H1 (cell line): ENCODE measurements around the gene ATP2A3. TPM values are rescaled to one million over a fixed set of nuclear protein-coding genes. Genes with fewer than 3 reads are reported as not detected.

Experiments used
- CTCF ChIA-PET: fragments of 300-600 bp; sonication (Branson Sonifier 250); formaldehyde crosslinking; loops from one replicate; lab custom pipeline; 2021; ENCODE audit not compliant: partially characterized antibody; lab: Charles Lee
- POLR2A ChIA-PET: fragments of 300-600 bp; sonication (Branson Sonifier 250); formaldehyde crosslinking; loops from one replicate; lab custom pipeline; 2021; ENCODE audit warnings: inconsistent platforms; ENCODE audit not compliant: partially characterized antibody; lab: Charles Lee
- DNase-seq, 2 experiments: peaks; one replicate each; pipeline versions ENCODE4 v3.0.0 to v3.0.0-alpha.2; 2010 to 2022; ENCODE audit warnings: low spot score in 2 of 2, low read depth in 1 of 2, mixed read lengths in 1 of 2
- FAIRE-seq: peaks from 2 replicates; lab custom pipeline; 2011; peaks lifted over from hg19 to GRCh38; lab: Jason Lieb, UNC
- H2AFZ ChIP-seq: 2 replicates; pipeline ENCODE4 v1.8.1; 2012; ENCODE audit warnings: low read length, inconsistent platforms
- H2AK5ac ChIP-seq: 2 replicates; pipeline ENCODE4 v1.6.1; 2013; ENCODE audit warnings: low read depth, low read length
- H2BK120ac ChIP-seq: replicated peaks from 2 replicates; pipeline ENCODE3; 2013; ENCODE audit warnings: low read depth, low read length, inconsistent platforms
- H2BK12ac ChIP-seq: 2 replicates; pipeline ENCODE4 v1.6.1; 2013; ENCODE audit warnings: low read depth, low read length
- H2BK15ac ChIP-seq: 2 replicates; pipeline ENCODE4 v1.6.1; 2013; ENCODE audit warnings: low read length
- H2BK20ac ChIP-seq: 2 replicates; pipeline ENCODE4 v1.6.1; 2013; ENCODE audit warnings: low read length
- H2BK5ac ChIP-seq: 2 replicates; pipeline ENCODE4 v1.6.1; 2013; ENCODE audit warnings: low read depth, low read length
- H3K14ac ChIP-seq: 2 replicates; pipeline ENCODE4 v1.6.1; 2013; ENCODE audit warnings: inconsistent platforms; ENCODE audit not compliant: insufficient read length
- H3K18ac ChIP-seq: 2 replicates; pipeline ENCODE4 v1.6.1; 2013; ENCODE audit warnings: low read length; ENCODE audit errors: extremely low read depth
- H3K23ac ChIP-seq: 2 replicates; pipeline ENCODE4 v1.6.1; 2013; ENCODE audit warnings: inconsistent platforms; ENCODE audit not compliant: insufficient read length
- H3K23me2 ChIP-seq: 2 replicates; pipeline ENCODE4 v1.6.1; 2013; ENCODE audit warnings: low read depth, low read length
- H3K27ac ChIP-seq: 2 replicates; pipeline ENCODE4 v1.6.1; 2011; ENCODE audit warnings: low read depth, low read length, inconsistent platforms
- H3K27me3 ChIP-seq, 4 experiments: replicated peaks in 1 of 4; 1 replicate in 1 of 4; 2 replicates in 3 of 4; pipeline versions ENCODE4 v1.6.1 to v1.8.1; 2011 to 2013; ENCODE audit warnings: low read length in 3 of 4, mild to moderate bottlenecking in 3 of 4, inconsistent platforms in 2 of 4, mixed read lengths in 2 of 4, moderate library complexity in 1 of 4; ENCODE audit not compliant: control insufficient read depth in 3 of 4, insufficient read depth in 3 of 4; ENCODE audit errors: extremely low read depth in 1 of 4
- H3K36me3 ChIP-seq, 4 experiments: 2 replicates each; pipeline versions ENCODE4 v1.6.1 to v1.8.1; 2011 to 2013; ENCODE audit warnings: mild to moderate bottlenecking in 4 of 4, low read length in 3 of 4, moderate library complexity in 2 of 4, control low read depth in 1 of 4, inconsistent platforms in 1 of 4; ENCODE audit not compliant: insufficient read depth in 4 of 4, control insufficient read depth in 2 of 4
- H3K4ac ChIP-seq: replicated peaks from 2 replicates; pipeline ENCODE3; 2013; ENCODE audit warnings: low read length, low read depth, mixed read lengths, inconsistent platforms; ENCODE audit not compliant: insufficient read length
- H3K4me1 ChIP-seq, 4 experiments: replicated peaks in 1 of 4; 1 replicate in 1 of 4; 2 replicates in 3 of 4; pipeline versions ENCODE4 v1.6.1 to v1.8.1; 2011 to 2013; ENCODE audit warnings: low read length in 3 of 4, inconsistent platforms in 2 of 4, mixed read lengths in 1 of 4; ENCODE audit not compliant: insufficient read depth in 4 of 4, control insufficient read depth in 3 of 4
- H3K4me2 ChIP-seq, 2 experiments: 2 replicates each; pipeline versions ENCODE4 v1.6.1 to v1.8.1; 2011 to 2013; ENCODE audit warnings: low read depth in 2 of 2, low read length in 2 of 2, control low read depth in 1 of 2, inconsistent platforms in 1 of 2, mild to moderate bottlenecking in 1 of 2; ENCODE audit not compliant: insufficient read depth in 1 of 2
- H3K4me3 ChIP-seq, 4 experiments: fragments of 200-600, 300-600 bp in 1 of 4; sonication (generic), shearing (Covaris generic), sonication (Bioruptor Twin) in 1 of 4; 2 replicates each; pipeline versions ENCODE4 v1.5.1 to v1.8.1; 2011 to 2016; ENCODE audit warnings: low read length in 4 of 4, low read depth in 3 of 4, control low read depth in 2 of 4, inconsistent platforms in 2 of 4, mild to moderate bottlenecking in 2 of 4, mixed read lengths in 1 of 4, moderate library complexity in 1 of 4; ENCODE audit not compliant: insufficient read depth in 2 of 4; ENCODE audit errors: extremely low read depth in 1 of 4
- H3K56ac ChIP-seq: replicated peaks from 2 replicates; pipeline ENCODE3; 2013; ENCODE audit warnings: low read depth, mild to moderate bottlenecking, mixed read lengths, low read length, inconsistent platforms; ENCODE audit not compliant: insufficient read length
- H3K79me1 ChIP-seq: 2 replicates; pipeline ENCODE4 v1.6.1; 2013; ENCODE audit warnings: low read depth, low read length, control low read depth
- H3K79me2 ChIP-seq, 2 experiments: 2 replicates each; pipeline versions ENCODE4 v1.6.1 to v1.8.1; 2012 to 2013; ENCODE audit warnings: low read length in 2 of 2, mild to moderate bottlenecking in 2 of 2, inconsistent platforms in 1 of 2; ENCODE audit not compliant: insufficient read depth in 2 of 2, control insufficient read depth in 1 of 2
- H3K9ac ChIP-seq, 4 experiments: replicated peaks in 1 of 4; 1 replicate in 1 of 4; 2 replicates in 3 of 4; pipeline versions ENCODE4 v1.6.1 to v1.8.1; 2011 to 2013; ENCODE audit warnings: low read depth in 3 of 4, low read length in 3 of 4, control low read depth in 2 of 4, mild to moderate bottlenecking in 2 of 4, moderate library complexity in 2 of 4, inconsistent platforms in 1 of 4; ENCODE audit errors: extremely low read depth in 1 of 4
- H3K9me3 ChIP-seq, 2 experiments: 2 replicates each; pipeline versions ENCODE4 v1.6.1 to v1.8.1; 2012 to 2013; ENCODE audit warnings: mild to moderate bottlenecking in 2 of 2, moderate library complexity in 2 of 2, control low read depth in 1 of 2, inconsistent platforms in 1 of 2, low read depth in 1 of 2, low read length in 1 of 2, mixed read lengths in 1 of 2; ENCODE audit not compliant: insufficient read depth in 2 of 2
- H4K20me1 ChIP-seq, 2 experiments: replicated peaks in 1 of 2; 2 replicates each; pipeline versions ENCODE3 to v1.8.1; 2011 to 2013; ENCODE audit warnings: inconsistent platforms in 2 of 2, low read length in 2 of 2, mild to moderate bottlenecking in 1 of 2; ENCODE audit not compliant: insufficient read depth in 2 of 2, control insufficient read depth in 1 of 2
- H4K5ac ChIP-seq: 2 replicates; pipeline ENCODE4 v1.6.1; 2013; ENCODE audit warnings: low read length, low read depth, mixed read lengths, inconsistent platforms; ENCODE audit not compliant: insufficient read length
- H4K8ac ChIP-seq: 2 replicates; pipeline ENCODE4 v1.8.0; 2013; ENCODE audit warnings: mild to moderate bottlenecking, moderate library complexity, low read length, inconsistent platforms; ENCODE audit not compliant: insufficient read depth; ENCODE audit errors: extremely low read depth
- H4K91ac ChIP-seq: replicated peaks from 2 replicates; pipeline ENCODE3; 2013; ENCODE audit warnings: low read length, mixed read lengths, inconsistent platforms; ENCODE audit not compliant: insufficient read length
- ASH2L ChIP-seq: fragments of 200-600, 300-600 bp; sonication (generic); IDR thresholded peaks from one replicate; pipeline ENCODE4 v1.7.1; 2017; ENCODE audit warnings: low read length
- CEBPB ChIP-seq: IDR thresholded peaks from 2 replicates; pipeline ENCODE4 v1.6.1; 2012; ENCODE audit warnings: low read depth, low read length
- POU5F1 ChIP-seq: IDR thresholded peaks from 2 replicates; pipeline ENCODE4 v1.6.1; 2011; ENCODE audit warnings: low read depth, mild to moderate bottlenecking, low read length, moderate library complexity
- SIX5 ChIP-seq: IDR thresholded peaks from 2 replicates; pipeline ENCODE4 v1.6.1; 2011; ENCODE audit warnings: mild to moderate bottlenecking, low read depth, low read length
- WGBS, 2 experiments: shearing (Covaris generic) in 1 of 2; methylation state at CpG; one replicate each; pipeline versions ENCODE4 v1.1.6 to v1.1.7; 2013 to 2015; ENCODE audit warnings: low lambda C conversion rate in 2 of 2, mixed read lengths in 2 of 2, inconsistent platforms in 1 of 2, low coverage in 1 of 2, missing lambda C conversion rate in 1 of 2; ENCODE audit not compliant: insufficient replicate concordance in 2 of 2, insufficient coverage in 1 of 2, insufficient read length in 1 of 2; ENCODE audit errors: extremely low coverage in 1 of 2, missing lambda C conversion rate in 1 of 2; 5-methylcytosine and 5-hydroxymethylcytosine counted together
- polyA plus RNA-seq, 7 experiments: library from polyadenylated mRNA; depleted of rRNA in 3 of 7; stranded (reverse) in 5 of 7; unstranded in 2 of 7; fragments of >200 nt in 5 of 7; fragments of 200-250 nt in 2 of 7; gene quantifications; 1 replicate in 5 of 7; 2 replicates in 1 of 7; 4 replicates in 1 of 7; pipeline versions ENCODE4 v1.2.1 to v1.2.3, GENCODE V29; 2011 to 2013; ENCODE audit warnings: missing spikeins in 2 of 7, mixed read lengths in 2 of 7
- total RNA-seq: library from RNA; stranded (reverse); fragmentation: NEBNext Ultra II Directional; extraction: Animal tissue kit (Norgen Biotek cat#: 25700); gene quantifications from 2 replicates; pipeline ENCODE4 v1.2.1, GENCODE V29; 2021

ATP2A3 gene
- total and polyA plus RNA-seq, 2 of the 8 experiments (the other 6 are each of a cell fraction or from before 2014, with no cell fraction given) = 18.4 to 32.5 TPM

DNA sequence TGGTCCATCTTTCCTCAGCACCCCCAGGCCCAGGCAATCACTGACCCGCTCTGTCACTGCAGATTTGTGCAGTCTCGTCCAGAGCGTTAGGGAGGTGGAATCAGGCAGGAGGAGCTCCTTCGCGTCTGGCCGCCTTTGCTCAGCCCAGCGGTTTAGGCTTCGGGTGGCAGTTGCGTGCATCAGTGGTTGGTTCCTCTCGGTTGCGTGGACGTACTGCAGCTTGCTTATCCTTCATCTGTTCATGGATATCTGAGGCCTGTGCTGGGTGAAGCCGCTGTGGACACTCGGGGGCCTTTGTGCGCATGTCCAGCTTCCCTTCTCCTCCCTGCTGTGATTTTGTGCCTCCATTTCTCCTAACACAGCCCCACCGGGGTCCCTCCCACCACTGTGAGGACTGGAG lies 43.2 kb downstream of the ATP2A3 start:
- Histone ChIP-seq H4K20me1 (no peaks in the 10 kb centered on the region), H3K4me3 (no peak overlapping the region), H3K4ac (no peak overlapping the region), H3K79me1 (no peaks in the 10 kb centered on the region), H4K5ac (no peak overlapping the region), H3K27me3 (no peaks in the 10 kb centered on the region), H2AK5ac (no peak overlapping the region), H2BK120ac (peak overlapping the region; percentile 33), H2BK12ac (no peak overlapping the region), H3K79me2 (no peaks in the 10 kb centered on the region), H3K23me2 (no peaks in the 10 kb centered on the region), H4K91ac (peak overlapping the region; percentile 91), H3K9ac (no peak overlapping the region), H3K23ac (no peak overlapping the region), H2AFZ (peak overlapping the region; percentile 4; the same call in 1 of the 2 replicates), H3K18ac (no peak overlapping the region), H2BK20ac (0 out of 2 replicates have a peak overlapping the region, but pooled peaks have one; percentile 93), H3K56ac (no peak overlapping the region), H2BK15ac (0 out of 2 replicates have a peak overlapping the region, but pooled peaks have one; percentile 31), H2BK5ac (peak overlapping the region; percentile 48; the same call in 1 of the 2 replicates), H3K27ac (no peak overlapping the region), H3K14ac (no peak overlapping the region), H3K4me2 (no peak overlapping the region), H3K9me3 (no peaks in the 10 kb centered on the region), H3K36me3 (no peaks in the 10 kb centered on the region), H4K8ac (0 out of 2 replicates have a peak overlapping the region, but pooled peaks have one; percentile 64), H3K4me1 (peaks cover 0 to 4% (median 0%) of the 10 kb centered on the region in 4 experiments; a peak in 3 of 7 replicates)
- no peak for TF ChIP-seq CEBPB
- no peak for TF ChIP-seq ASH2L
- TF ChIP-seq SIX5 = no peak
- no peak for TF ChIP-seq POU5F1
- POLR2A ChIA-PET = interaction anchor here (0.6 to 1.0 kb wide), 4 partner anchors 13 to 120 kb away, joined by 3 to 4 read pairs (median 4); partner anchors contain the start of gene CAMKK1
- FAIRE-seq = no peak
- DNase-seq = no peak
- CTCF ChIA-PET = interaction anchor here (0.6 to 1.7 kb wide), 12 partner anchors 8 to 183 kb away, joined by 3 to 5 read pairs (median 3); no protein-coding TSS in a partner anchor
- WGBS, 2 experiments = 94% methylated on average over 16 of the region's 16 CpGs; no CpG with 5 or more reads in 1 of the 2 experiments
